Activated CD8-positive, alpha-beta memory T cell treated with anti-CD3 and anti-CD28 coated beads, Interleukin-2, amount 10 ng/mL, durations not matched to agents 7 days and 5 days (primary cell): ENCODE measurements around the gene ZNF607. TPM values are rescaled to one million over a fixed set of nuclear protein-coding genes. Genes with fewer than 3 reads are reported as not detected.
"Not testable (repeated sequence)": the region's sequence is repeated elsewhere in the genome, so short reads cannot be mapped to it uniquely, and the experiment has no call there.

ENCODE experiments used
- ATAC-seq: fragments of 150-1000 bp; cut with Tn5 transposase; one replicate; pipeline ENCODE4 v1.10.0; 2021; ENCODE audit warnings: moderate library complexity
- CTCF ChIA-PET: fragments of 350-600 bp; sonication (Branson Sonifier 250); formaldehyde crosslinking; loops from one replicate; lab custom pipeline; 2021; ENCODE audit warnings: antibody characterized with exemption; lab: Charles Lee
- DNase-seq: peaks from one replicate; pipeline ENCODE4 v3.0.0-alpha.2; 2020
- H3K27ac Mint-ChIP-seq: one replicate; pipeline ENCODE4 v1.8.0; 2021; ENCODE audit warnings: mild to moderate bottlenecking, mixed read lengths
- H3K27me3 Mint-ChIP-seq: one replicate; pipeline ENCODE4 v1.8.0; 2021; ENCODE audit warnings: mixed read lengths
- H3K36me3 Mint-ChIP-seq: one replicate; pipeline ENCODE4 v1.8.0; 2021; ENCODE audit warnings: mild to moderate bottlenecking, mixed read lengths
- H3K4me1 Mint-ChIP-seq: one replicate; pipeline ENCODE4 v1.8.0; 2021; ENCODE audit warnings: mixed read lengths
- H3K4me3 Mint-ChIP-seq: one replicate; pipeline ENCODE4 v1.8.0; 2021; ENCODE audit warnings: mild to moderate bottlenecking, moderate library complexity, mixed read lengths
- H3K9me3 Mint-ChIP-seq: one replicate; pipeline ENCODE4 v1.8.0; 2022; ENCODE audit warnings: low read depth, mixed read lengths
- total RNA-seq, 2 experiments: library from RNA; stranded (reverse); gene quantifications; one replicate each; pipeline ENCODE4 v1.2.3, GENCODE V29; 2021

ZNF607 gene
- 1 to 10 TPM; 4.4 to 6.6 TPM for total RNA-seq

- Mint-ChIP-seq H3K9me3 (peaks cover 6% of the 10 kb centered on the region), H3K27ac (peak within 1 kb of the TSS; percentile 88), H3K4me1 (peaks cover 12% of the 10 kb centered on the region), H3K4me3 (peak within 1 kb of the TSS; percentile 88), H3K36me3 (peaks cover 31% of the 10 kb centered on the region), H3K27me3 (no peaks in the 10 kb centered on the region)
- ATAC-seq (peak; percentile 97), DNase-seq (peak; percentile 92)
- CTCF ChIA-PET: interaction anchor here (0.6 to 0.7 kb wide), 2 partner anchors 45 to 57 kb away, joined by 3 read pairs; no protein-coding TSS in a partner anchor
Observed at GRCh38 chr19:37719111-37719926, at the start of gene ZNF607. ZNF607 (minus strand) TSS chr19:37719761; CDS start chr19:37711618, 8,143 bp downstream.

GRCh38 chr19:37763488-37763887, 43.9 kb upstream of the ZNF607 start:
- CTCF ChIA-PET: no interaction called here

GRCh38 chr19:37757683-37758082, 38.1 kb upstream of the ZNF607 start:
- H3K4me3 Mint-ChIP-seq, ATAC-seq, H3K27ac Mint-ChIP-seq, DNase-seq, H3K4me1 Mint-ChIP-seq, H3K27me3 Mint-ChIP-seq, CTCF ChIA-PET: not testable (repeated sequence)
- peaks cover 24% of the 10 kb centered on the region for H3K9me3 Mint-ChIP-seq
- peaks cover 43% of the 10 kb centered on the region for H3K36me3 Mint-ChIP-seq

More at GRCh38 chr19:37763488-37763887, 43.9 kb upstream of the ZNF607 start:
- no peak for DNase-seq
- no peak overlapping the region for H3K4me3 Mint-ChIP-seq
- H3K9me3 Mint-ChIP-seq: peaks cover 20% of the 10 kb centered on the region
- H3K4me1 Mint-ChIP-seq: no peaks in the 10 kb centered on the region
- no peak overlapping the region for H3K27ac Mint-ChIP-seq
- no peaks in the 10 kb centered on the region for H3K27me3 Mint-ChIP-seq
- peaks cover 59% of the 10 kb centered on the region for H3K36me3 Mint-ChIP-seq
- ATAC-seq: no peak

- no peak for DNase-seq
- Mint-ChIP-seq H3K4me3 (no peak overlapping the region), H3K9me3 (peaks cover 52% of the 10 kb centered on the region), H3K4me1 (no peaks in the 10 kb centered on the region), H3K27me3 (no peaks in the 10 kb centered on the region), H3K27ac (no peak overlapping the region), H3K36me3 (peaks cover 49% of the 10 kb centered on the region)
- ATAC-seq: no peak
- CTCF ChIA-PET: no interaction called here
Observed at GRCh38 chr19:37738371-37738770, 18.8 kb upstream of the ZNF607 start.

DNA sequence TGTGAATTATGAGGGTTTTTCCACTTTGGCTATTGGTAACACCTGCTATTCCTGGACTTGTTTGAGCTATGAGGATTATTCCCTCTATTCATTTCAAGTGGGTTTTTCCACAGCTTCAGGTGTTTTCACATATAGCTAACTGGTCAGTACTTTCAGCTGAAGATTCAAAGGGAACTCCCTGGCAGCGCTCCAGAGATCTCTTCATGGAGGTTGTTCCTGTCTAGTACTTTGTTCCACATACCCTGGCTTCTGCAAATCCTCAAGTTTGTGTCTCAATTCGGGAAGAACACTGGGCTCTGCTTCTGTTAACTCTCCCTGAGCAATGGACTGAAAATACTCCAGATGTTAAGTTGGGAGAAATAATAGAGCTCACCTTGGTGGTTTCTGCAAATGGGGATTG, 5.6 kb upstream of the ZNF607 start:
- Mint-ChIP-seq H3K9me3 (peaks cover 11% of the 10 kb centered on the region), H3K27me3 (no peaks in the 10 kb centered on the region), H3K27ac (no peak overlapping the region), H3K4me3 (no peak overlapping the region), H3K36me3 (peaks cover 5% of the 10 kb centered on the region), H3K4me1 (no peaks in the 10 kb centered on the region)
- ATAC-seq: no peak
- CTCF ChIA-PET: no interaction called here
- DNase-seq: no peak

GRCh38 chr19:37719927-37720265, 335 bp upstream of the ZNF607 start:
- CTCF ChIA-PET: interaction anchor here (0.6 to 0.7 kb wide), 2 partner anchors 45 to 56 kb away, joined by 3 read pairs; no protein-coding TSS in a partner anchor
- Mint-ChIP-seq H3K4me1 (peaks cover 12% of the 10 kb centered on the region), H3K4me3 (peak overlapping the region; percentile 88), H3K36me3 (peaks cover 26% of the 10 kb centered on the region), H3K9me3 (peaks cover 6% of the 10 kb centered on the region), H3K27ac (peak overlapping the region; percentile 88), H3K27me3 (no peaks in the 10 kb centered on the region)
- no peak for ATAC-seq
- DNase-seq: no peak

GRCh38 chr19:37718304-37718703, 1.3 kb downstream of the ZNF607 start:
- DNase-seq (no peak), ATAC-seq (no peak)
- peak overlapping the region; percentile 18 for H3K27ac Mint-ChIP-seq

DNA sequence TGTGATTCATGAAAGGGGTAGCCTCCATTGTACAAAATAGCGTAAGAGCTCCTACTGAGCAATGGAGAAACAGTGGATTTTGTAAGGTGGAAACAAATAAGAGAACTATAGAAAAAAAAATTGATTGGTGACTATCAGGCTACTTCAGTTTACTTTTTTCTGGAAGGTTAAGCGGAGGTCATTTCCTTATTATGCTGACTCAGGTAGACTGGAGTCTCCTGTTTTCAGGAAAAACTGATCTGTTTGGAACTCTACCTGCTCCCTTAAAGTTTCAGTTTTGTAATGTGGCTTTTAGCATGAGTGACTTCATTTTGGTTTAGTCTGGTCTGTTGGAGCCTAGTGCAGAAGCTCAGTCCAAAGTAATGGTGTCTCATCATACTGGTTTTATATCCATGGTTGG, 3.4 kb downstream of the ZNF607 start:
- H3K4me1 Mint-ChIP-seq: peaks cover 12% of the 10 kb centered on the region
- H3K27me3 Mint-ChIP-seq: no peaks in the 10 kb centered on the region
- H3K4me3 Mint-ChIP-seq: no peak overlapping the region
- H3K36me3 Mint-ChIP-seq: peaks cover 48% of the 10 kb centered on the region
- CTCF ChIA-PET: no interaction called here
- ATAC-seq (no peak), DNase-seq (no peak)
- H3K9me3 Mint-ChIP-seq: peaks cover 5% of the 10 kb centered on the region
- H3K27ac Mint-ChIP-seq: no peak overlapping the region

More at GRCh38 chr19:37718304-37718703, 1.3 kb downstream of the ZNF607 start:
- CTCF ChIA-PET: no interaction called here
- Mint-ChIP-seq H3K4me3 (peak overlapping the region; percentile 88), H3K36me3 (peaks cover 35% of the 10 kb centered on the region), H3K9me3 (peaks cover 2% of the 10 kb centered on the region), H3K4me1 (peaks cover 12% of the 10 kb centered on the region), H3K27me3 (no peaks in the 10 kb centered on the region)

DNA sequence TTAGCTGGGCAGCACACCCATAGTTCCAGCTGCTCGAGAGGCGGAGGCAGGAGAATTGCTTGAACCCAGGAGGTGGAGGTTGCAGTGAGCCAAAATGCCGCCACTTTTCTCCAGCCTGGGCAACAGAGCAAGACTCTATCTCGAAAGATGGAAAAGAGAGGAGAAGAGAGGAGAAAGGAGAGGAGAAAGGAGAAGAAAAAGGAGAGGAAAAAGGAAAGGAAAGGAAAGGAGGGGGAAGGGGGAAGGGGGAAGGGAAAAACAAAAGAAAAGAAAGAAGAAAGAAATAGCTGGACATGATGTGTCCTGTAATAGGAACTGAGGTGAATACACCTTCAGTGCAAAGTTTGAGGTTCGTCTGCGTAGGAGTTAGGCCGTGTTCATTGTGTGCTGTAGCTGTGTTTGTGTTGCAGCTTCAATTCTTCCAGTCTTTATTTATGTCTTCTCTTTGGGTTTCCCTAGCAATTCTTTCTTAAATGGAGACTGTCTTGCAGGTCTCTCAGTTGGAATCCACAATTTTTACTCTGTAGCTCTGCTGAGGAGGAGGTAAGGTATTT, 13.4 kb downstream of the ZNF607 start:
- DNase-seq: no peak
- no peak overlapping the region for H3K4me3 Mint-ChIP-seq
- H3K36me3 Mint-ChIP-seq: peaks cover 75% of the 10 kb centered on the region
- no peaks in the 10 kb centered on the region for H3K4me1 Mint-ChIP-seq
- CTCF ChIA-PET: interaction anchor here (0.6 kb wide), 1 partner anchor 42 kb away, joined by 3 read pairs; no protein-coding TSS in a partner anchor
- H3K9me3 Mint-ChIP-seq: peaks cover 24% of the 10 kb centered on the region
- no peak for ATAC-seq
- H3K27ac Mint-ChIP-seq: no peak overlapping the region
- H3K27me3 Mint-ChIP-seq: no peaks in the 10 kb centered on the region

- Mint-ChIP-seq H3K4me1 (no peaks in the 10 kb centered on the region), H3K9me3 (peaks cover 52% of the 10 kb centered on the region), H3K4me3 (no peak overlapping the region), H3K27me3 (no peaks in the 10 kb centered on the region), H3K36me3 (peaks cover 63% of the 10 kb centered on the region), H3K27ac (no peak overlapping the region)
- CTCF ChIA-PET: no interaction called here
- ATAC-seq (no peak), DNase-seq (no peak)
Observed at GRCh38 chr19:37699057-37699456, 20.5 kb downstream of the ZNF607 start.

DNA sequence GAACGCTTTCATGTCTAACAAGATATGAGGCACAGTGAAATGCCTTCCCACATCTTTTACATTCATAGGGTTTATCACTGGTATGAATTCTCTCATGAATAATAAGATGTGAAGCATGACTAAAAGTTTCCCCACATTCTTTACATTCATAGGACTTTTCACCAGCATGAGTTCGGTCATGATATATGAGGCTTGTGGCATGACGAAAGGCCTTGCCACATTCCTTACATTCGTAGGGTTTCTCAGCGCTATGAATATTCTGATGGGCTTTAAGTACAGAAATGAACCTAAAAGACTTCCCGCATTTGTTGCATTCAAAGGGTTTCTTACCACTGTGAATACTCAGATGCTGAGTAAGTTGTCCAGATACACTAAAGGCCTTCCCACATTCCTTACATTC, 21.3 kb downstream of the ZNF607 start:
- CTCF ChIA-PET: no interaction called here
- no peak overlapping the region for H3K4me3 Mint-ChIP-seq
- no peak overlapping the region for H3K27ac Mint-ChIP-seq
- H3K4me1 Mint-ChIP-seq: peaks cover 2% of the 10 kb centered on the region
- ATAC-seq (no peak), DNase-seq (no peak)
- peaks cover 60% of the 10 kb centered on the region for H3K36me3 Mint-ChIP-seq
- peaks cover 48% of the 10 kb centered on the region for H3K9me3 Mint-ChIP-seq
- H3K27me3 Mint-ChIP-seq: no peaks in the 10 kb centered on the region

GRCh38 chr19:37695144-37695899, 24.2 kb downstream of the ZNF607 start:
- ATAC-seq: no peak
- CTCF ChIA-PET: no interaction called here
- no peak overlapping the region for H3K27ac Mint-ChIP-seq
- peaks cover 12% of the 10 kb centered on the region for H3K4me1 Mint-ChIP-seq
- no peak overlapping the region for H3K4me3 Mint-ChIP-seq
- peaks cover 35% of the 10 kb centered on the region for H3K9me3 Mint-ChIP-seq
- H3K36me3 Mint-ChIP-seq: peaks cover 46% of the 10 kb centered on the region
- no peaks in the 10 kb centered on the region for H3K27me3 Mint-ChIP-seq
- no peak for DNase-seq

DNA sequence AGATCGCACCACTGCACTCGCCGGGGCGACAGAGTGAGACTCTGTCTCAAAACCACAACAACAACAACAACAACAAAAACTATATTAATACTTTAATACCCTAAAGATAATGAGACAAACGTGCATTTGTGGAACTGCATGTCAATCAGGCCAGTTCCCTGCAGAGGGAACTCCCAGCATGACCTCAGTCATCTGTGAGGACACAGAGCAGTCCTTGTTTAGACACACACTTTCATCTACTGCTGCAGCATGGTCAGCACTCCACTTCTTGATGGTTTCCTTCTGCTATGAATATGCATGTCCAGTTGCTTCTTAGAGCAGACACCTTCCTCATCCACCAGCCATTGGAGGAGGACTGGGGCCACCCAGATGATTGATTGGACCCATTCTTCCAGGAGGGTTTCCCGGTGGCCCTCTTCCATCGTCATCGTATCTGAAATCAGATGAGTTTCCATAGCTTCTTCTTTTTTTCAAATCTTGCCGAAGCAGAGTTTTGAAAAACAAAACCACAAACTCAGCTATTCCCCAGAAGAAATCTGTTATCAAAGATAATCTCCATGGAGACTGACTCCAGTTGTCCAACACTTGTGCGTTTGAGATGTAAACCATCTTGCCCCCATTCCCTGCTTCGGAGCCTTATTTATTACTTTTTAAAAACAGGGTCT, 26.5 kb downstream of the ZNF607 start:
- Mint-ChIP-seq H3K27ac (no peak overlapping the region), H3K36me3 (peaks cover 26% of the 10 kb centered on the region), H3K9me3 (peaks cover 16% of the 10 kb centered on the region), H3K4me3 (no peak overlapping the region), H3K4me1 (peaks cover 12% of the 10 kb centered on the region), H3K27me3 (no peaks in the 10 kb centered on the region)
- ATAC-seq (no peak), DNase-seq (no peak)
- CTCF ChIA-PET: no interaction called here
